GM19467 (cell line): ENCODE results near the gene PTPRZ1.

ENCODE experiments used
- ATAC-seq: cut with Tn5 transposase; IDR thresholded peaks from one replicate; pipeline ENCODE4 v1.9.1; 2021; ENCODE audit warnings: mild to moderate bottlenecking, moderate library complexity; ENCODE audit not compliant: unreplicated experiment

Gene PTPRZ1

GRCh38 chr7:121953164-121953563 is 80.2 kb downstream of the PTPRZ1 start:
- no peak for ATAC-seq

DNA sequence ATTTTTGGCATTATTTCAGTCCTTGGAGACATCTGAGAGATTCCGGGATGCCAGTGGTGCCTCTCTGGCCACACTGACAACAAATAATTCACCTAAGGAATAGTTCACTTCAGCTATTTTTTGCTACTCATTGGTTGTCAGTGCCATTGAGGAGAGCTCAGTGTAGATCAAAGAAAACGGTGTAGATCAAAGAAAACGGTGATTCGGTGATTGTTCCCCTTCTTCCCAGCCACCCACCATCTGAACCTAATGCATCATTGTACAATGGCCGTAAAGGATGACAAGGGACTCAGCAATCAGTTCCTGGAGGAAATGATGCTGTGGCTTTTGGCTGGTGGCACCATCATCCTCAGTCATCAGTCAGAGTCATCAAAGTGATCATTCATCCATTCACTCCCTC is 80.6 kb downstream of the PTPRZ1 start:
- ATAC-seq, result no peak

- no peak for ATAC-seq
Observed at GRCh38 chr7:121954803-121955202, 81.8 kb downstream of the PTPRZ1 start.

- ATAC-seq, result no peak
Observed at GRCh38 chr7:121957626-121958025, 84.7 kb downstream of the PTPRZ1 start.

- ATAC-seq, result no peak
Observed at GRCh38 chr7:121960678-121961077, 87.7 kb downstream of the PTPRZ1 start.

DNA sequence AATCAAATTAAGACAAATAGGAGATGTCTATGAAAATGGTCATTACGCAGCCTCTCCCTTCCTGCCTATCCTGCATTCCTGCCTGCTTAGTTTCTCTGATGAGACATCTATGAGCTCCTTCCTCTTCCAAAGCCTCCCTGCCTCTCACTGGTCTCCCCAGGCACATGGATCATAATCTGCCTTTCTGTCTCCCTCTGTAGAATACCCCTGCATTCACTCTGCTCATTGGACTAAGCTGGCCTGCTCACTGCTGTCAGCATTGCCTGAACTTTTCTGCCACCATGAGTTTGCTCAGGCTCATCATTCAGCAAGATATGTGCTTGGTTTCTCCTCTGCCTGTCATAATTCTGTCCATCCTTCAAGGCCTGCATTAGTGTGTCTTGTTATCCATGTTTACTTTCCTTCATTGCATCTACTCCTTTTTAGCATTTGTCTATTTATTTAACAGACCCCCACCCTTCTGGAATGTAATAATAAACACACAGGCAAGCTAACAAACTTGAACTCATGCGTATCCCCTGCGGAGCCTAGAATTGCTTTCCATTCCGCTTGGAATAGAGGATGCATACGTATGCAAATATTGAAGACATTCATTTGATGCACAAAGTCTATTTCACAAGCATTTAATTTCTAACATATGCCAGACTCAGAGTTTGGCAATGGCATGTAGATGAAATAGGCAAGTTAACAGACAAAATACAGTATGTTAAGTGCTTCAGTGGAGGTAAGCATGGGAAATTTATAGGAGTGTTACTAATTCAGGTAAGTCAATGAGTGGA is 88.3 kb downstream of the PTPRZ1 start:
- no peak for ATAC-seq

DNA sequence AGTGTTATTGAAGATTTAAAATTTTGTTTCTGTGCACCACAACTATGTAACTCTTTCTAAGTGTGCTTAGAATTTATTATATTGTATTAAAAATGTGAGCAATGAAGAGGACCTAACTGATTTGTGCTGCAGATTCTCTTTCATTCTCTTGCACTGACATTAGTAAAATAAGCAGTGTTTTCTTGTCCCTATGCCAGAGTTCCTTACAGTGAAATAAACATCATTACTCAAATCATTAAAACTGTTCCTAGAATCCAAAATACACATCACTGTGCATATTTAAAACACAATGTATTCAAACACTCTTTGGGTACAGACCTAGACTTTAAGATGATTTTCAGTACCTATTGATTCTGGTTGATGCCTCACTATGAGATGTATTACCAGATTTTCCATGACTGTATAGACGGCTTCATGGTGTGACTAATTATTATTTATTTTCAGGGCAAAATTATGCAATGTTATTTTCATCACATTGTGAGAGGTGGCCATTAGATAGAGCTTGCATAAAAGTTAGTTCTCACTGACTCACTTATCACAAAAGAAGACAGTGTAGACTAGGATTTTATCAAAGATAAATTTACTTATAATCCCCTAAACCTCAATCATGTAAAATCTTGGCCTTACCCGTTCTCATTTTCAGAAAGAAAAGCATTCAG is 93.4 kb downstream of the PTPRZ1 start:
- no peak for ATAC-seq

DNA sequence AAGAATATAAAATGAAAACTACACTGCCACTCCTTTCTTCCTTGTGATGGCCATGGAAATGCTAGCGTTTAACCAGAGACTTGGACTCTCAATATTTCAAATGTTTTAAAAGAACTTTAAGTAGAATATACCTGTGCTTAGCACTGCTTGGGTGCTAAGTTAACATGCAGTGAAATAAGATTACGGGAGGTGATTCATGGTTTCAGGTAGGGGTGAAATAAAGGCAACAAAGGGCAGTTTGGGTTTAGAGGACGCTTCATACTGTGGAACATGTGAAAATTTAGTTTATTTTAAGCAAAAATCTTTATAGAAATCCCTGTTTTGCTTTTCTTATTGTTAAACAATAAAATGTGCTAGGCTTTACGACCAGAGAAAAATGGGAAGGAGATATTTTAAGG is 94.0 kb downstream of the PTPRZ1 start:
- ATAC-seq, result no peak

GRCh38 chr7:121985476-121986030 is 112.6 kb downstream of the PTPRZ1 start:
- no peak for ATAC-seq

GRCh38 chr7:121992068-121992467 is 119.1 kb downstream of the PTPRZ1 start:
- ATAC-seq, result no peak

GRCh38 chr7:121994625-121995410 is 121.9 kb downstream of the PTPRZ1 start:
- peak; percentile 98 for ATAC-seq

GRCh38 chr7:122006687-122007086 is 133.7 kb downstream of the PTPRZ1 start:
- no peak for ATAC-seq

- ATAC-seq, result no peak
Observed at GRCh38 chr7:122010116-122010515, 137.2 kb downstream of the PTPRZ1 start.

GRCh38 chr7:122013065-122013464 is 140.1 kb downstream of the PTPRZ1 start:
- no peak for ATAC-seq

DNA sequence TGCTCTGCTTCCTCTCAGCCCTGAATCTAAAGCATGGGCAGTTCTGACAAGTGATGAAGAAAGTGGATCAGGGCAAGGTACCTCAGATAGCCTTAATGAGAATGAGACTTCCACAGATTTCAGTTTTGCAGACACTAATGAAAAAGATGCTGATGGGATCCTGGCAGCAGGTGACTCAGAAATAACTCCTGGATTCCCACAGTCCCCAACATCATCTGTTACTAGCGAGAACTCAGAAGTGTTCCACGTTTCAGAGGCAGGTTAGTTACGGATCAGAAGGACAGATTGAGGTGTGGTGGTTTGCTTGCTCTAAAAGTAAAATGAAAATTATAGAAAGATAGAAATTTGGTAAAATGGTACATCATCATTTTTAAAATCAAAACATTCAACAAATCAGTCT is 140.7 kb downstream of the PTPRZ1 start:
- no peak for ATAC-seq

DNA sequence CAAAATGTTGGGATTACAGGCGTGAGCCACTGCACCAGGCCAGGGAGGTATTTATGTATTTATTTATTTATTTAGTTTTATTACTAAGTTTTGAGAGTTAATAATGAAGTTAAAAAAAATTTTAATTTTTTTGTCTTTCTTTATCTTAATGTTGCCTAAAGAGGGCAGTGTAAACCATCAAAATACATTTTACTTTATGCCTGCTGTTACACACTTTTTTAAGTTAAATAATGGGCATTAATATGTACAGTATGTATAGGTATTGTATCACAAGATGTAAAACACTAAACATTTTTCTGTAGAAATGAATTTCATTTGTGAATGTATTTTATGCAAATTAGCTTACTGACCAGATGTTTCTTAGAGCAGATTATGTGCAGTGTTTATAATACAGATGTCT is 141.7 kb downstream of the PTPRZ1 start:
- ATAC-seq, result no peak

GRCh38 chr7:122018032-122018431 is 145.1 kb downstream of the PTPRZ1 start:
- ATAC-seq, result no peak

DNA sequence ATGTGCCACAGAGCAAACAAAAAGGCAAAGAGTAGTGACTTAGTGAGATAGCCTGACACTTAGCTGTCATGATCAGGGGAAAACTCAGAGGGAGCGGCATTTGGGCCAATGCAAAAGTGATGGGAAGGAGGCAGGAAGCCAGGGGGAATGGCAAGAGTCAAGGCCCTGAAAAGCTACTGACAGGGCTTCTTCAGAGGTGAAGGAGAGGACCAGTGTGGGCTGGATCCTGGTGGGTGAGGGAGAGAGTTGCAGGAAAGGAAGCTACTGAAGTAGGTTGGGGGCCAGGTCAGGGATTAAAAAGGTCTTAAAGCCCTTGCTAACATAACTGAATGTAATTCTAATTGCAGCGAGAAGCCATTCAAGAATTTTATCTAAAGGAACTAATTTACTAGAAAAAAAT is 154.1 kb downstream of the PTPRZ1 start:
- no peak for ATAC-seq

DNA sequence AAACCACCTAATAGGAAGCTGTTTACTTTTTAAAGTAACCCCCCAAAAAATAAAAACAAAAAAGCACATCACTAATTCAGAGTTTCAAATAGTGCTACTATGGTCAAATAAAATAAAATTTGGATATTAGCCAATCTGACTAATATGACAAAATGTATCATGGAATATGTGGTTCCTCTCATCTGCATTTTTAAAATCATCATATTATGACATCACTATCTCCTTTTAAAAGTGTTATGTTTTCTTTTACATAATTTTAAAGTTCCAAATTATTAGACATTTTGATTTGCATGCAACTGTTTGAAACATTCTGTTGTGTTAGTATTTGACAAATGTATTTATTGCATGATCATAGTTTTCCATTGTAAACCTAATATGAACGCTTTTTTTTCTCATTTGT is 160.7 kb downstream of the PTPRZ1 start:
- no peak for ATAC-seq

DNA sequence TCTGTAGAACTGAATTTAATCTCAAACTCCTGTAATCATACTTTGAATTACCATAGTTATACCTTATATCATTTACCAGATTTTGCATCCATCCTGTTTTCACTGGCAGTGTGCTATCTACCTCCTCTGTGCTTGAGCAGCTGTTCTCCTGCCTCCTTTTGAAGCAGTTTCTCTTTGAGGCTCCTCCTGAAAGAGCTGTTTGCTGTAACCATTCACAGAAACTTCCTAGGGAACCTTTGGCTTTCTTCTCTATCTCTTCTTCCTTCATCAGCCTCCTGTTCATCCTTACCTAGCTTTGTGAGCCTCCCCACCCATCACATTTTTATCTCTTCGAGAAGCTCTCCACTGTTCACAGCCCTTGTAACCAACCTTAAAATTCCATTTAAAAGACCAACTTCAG is 162.9 kb downstream of the PTPRZ1 start:
- no peak for ATAC-seq

DNA sequence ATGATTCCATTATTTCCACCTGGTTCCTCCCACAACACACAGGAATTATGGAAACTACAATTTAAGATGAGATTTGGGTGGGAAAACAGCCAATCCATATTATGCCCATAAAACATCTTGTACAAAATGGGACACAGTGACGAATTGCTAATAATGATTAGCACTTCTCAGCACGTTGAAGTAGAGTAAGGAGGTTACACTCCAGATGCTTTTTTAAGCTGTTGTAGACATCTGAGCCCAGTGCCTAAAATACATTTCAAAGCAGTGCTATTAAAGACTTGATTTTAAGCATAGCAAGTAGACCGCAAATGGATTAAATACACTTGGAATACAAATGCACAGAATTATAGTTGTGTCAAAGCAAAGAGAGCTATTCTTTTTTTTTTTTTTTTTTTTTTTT is 165.2 kb downstream of the PTPRZ1 start:
- ATAC-seq, result no peak

DNA sequence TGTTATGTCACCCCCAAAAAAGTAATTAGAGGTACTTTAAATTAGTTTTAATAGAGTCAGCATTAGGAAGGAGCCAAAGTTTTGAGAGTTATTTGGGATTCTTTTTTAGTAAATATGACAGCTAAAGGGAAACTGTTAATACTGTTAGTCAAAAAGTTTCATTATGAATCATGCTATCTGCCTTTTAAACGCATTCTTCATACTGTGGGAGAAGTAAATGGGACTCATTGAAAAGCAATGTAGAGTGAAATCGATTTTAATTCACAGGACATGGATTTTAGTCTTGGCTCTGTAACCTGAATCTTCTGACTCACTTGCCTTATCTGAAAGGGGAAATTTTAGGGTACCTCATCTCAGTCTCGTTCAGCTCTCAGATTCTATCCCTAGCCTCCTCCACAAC is 165.9 kb downstream of the PTPRZ1 start:
- no peak for ATAC-seq
